GM21576 (cell line): ENCODE measurements around the gene ERMAP.

Experiments used
- ATAC-seq: cut with Tn5 transposase; IDR thresholded peaks from one replicate; pipeline ENCODE4 v1.9.1; 2021; ENCODE audit warnings: mild to moderate bottlenecking, moderate library complexity; ENCODE audit not compliant: unreplicated experiment

Gene ERMAP, protein sequence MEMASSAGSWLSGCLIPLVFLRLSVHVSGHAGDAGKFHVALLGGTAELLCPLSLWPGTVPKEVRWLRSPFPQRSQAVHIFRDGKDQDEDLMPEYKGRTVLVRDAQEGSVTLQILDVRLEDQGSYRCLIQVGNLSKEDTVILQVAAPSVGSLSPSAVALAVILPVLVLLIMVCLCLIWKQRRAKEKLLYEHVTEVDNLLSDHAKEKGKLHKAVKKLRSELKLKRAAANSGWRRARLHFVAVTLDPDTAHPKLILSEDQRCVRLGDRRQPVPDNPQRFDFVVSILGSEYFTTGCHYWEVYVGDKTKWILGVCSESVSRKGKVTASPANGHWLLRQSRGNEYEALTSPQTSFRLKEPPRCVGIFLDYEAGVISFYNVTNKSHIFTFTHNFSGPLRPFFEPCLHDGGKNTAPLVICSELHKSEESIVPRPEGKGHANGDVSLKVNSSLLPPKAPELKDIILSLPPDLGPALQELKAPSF

DNA sequence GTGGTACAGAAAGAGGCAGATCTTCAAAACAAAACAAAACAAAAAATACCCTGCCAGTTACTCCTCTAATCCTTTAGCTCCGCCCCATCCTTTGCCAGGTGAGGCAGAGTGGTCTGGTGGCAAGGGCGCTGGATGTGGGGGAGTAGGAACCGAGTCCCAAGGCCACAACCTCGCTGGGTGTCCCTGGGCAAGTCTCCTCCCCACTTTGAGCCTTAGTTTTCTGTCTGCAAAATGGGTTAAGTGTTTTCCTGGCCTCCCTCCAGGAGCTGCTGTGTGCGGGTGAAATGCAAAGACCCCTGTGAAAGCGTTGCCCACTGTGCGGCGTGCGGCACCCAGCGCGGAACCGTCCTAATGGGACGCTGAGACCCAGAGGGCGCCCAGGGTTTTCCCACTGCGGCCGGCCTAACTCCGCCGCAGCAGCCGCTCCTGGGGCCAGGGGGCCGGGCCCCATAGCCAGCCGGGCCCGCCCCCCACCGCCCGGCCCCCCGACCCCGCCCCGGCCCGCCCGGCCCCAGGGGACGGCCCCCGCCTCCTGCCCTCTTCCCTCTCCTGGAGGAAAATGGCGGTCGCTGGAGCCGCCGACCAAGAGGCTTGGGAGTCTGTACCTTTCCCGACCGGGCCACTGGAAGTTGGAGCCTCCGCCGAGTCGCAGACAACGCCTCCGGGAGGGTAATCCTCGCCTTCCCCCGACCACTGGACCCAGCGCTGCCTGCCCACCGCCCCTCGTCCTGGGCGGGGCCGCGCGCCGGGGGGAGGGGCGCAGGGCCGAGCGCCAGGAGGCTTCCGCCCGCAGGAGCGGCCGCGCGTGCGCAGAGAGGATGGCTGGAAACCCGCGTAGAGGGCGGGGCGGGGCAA lies at the start of gene ERMAP, which contains the start of gene SVBP:
Gene ERMAP (plus strand): TSS at position 538 of the 855 bp plus-strand sequence. CDS start 13,327 bp downstream, outside the sequence.
Gene SVBP (minus strand): TSS at position 813 of the 855 bp plus-strand sequence. CDS start 853 bp downstream, outside the sequence.
- peak; percentile 75 for ATAC-seq

DNA sequence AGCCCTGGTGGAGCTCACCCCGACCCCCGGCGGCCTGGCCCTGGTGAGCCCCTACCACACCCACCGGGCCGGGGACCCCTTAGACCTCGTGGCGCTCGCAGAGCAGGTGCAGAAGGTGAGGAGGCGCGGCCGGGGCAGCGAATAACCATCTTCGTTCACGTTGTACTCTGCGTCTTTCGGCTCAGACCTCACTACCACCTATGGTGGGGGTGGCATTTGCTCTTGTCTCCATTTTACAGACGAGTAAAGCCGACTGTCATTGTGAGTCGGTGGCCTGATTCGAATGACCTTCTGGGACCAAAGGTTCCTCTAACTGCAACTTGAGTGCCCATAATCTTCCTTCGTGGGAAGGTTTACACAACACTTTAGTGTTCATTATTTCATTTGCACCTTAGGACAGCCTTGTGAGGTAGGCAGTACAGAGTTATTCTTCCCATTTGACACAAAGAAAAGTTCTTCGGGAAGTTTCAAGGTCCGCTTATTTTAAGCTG lies 49.4 kb upstream of the ERMAP start:
- peak; percentile 19 for ATAC-seq

DNA sequence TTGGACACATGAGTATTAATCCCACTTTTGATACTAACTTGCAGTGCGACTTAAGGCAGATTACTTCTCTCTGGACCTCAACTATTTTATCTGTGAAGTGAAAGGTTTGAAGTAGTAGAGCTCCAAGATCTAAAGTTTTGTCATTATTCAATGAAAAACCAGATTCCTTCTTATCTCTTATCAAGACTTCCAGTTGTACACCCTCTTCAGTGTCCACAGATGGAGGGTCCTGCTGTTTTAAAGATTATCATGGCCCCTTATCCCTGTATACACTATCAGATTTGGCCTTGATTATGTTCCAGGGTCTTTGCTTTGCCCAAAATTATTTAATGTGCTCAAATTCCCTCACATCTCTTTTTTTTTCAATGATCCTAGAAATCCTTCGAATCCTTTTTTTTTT lies 48.8 kb upstream of the ERMAP start:
- no peak for ATAC-seq

DNA sequence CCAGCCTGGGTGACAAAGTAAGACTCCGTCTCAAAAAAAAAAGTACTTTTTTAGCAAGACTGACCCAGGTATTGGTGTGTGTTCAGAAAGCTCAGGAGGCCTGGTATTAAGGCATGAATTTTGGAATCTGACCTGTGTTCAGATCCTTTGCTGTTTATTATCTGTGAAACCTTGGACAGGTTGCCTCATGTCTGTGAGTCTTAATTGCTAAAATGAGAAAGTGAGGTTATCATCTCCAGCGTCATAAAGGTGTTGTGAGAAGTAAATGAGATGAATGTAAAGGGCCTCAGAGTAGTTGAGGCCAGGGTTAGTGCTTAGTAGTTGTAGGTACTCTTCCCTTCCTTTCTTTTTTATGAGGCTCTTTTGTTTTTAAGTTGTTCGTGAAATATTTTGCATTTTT lies 47.1 kb upstream of the ERMAP start:
- no peak for ATAC-seq

DNA sequence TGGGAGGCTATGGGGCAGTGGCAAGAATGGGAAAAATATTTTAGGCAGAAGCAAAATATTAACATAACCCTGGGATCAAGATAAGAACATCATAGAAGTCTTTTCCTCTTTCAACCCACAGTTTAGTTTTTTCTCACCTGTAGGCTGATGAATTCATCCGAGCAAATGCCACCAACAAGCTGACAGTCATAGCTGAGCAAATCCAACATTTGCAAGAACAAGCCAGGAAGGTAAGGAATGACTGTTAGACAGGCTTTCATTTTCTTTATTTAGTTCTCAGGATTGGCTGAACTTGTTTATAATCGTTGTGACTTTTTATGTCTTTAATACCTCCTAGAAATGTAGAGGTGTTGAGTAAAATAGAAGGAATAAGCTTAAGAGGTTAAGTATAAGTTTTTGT lies 43.5 kb upstream of the ERMAP start:
- no peak for ATAC-seq

DNA sequence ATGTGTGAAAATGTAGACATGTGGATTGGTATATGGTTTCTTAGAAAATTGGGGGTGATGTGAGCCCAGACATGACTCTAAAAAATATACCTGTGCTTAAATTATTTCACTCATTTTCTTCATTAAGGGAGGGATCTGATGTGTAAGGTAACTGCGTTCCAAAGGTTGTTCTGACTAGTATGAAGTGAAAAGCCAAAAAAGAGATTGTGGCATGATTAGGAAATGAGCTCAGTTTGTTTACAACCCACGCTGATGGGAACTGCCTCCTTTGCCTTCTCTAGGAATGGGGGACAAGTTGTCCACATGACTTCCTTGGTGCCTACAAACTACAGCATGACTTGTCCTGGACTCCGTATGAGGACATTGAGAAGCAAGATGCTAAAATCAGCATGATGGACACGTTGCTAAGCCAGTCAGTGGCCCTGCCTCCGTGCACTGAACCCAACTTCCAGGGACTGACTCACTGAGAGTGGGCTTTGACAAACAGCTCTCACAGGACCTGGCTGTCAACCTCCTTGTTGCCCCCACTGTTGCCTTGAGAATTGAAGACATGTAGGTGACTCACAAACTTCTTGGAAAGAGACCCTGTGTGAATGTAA lies 41.9 kb upstream of the ERMAP start:
- no peak for ATAC-seq

DNA sequence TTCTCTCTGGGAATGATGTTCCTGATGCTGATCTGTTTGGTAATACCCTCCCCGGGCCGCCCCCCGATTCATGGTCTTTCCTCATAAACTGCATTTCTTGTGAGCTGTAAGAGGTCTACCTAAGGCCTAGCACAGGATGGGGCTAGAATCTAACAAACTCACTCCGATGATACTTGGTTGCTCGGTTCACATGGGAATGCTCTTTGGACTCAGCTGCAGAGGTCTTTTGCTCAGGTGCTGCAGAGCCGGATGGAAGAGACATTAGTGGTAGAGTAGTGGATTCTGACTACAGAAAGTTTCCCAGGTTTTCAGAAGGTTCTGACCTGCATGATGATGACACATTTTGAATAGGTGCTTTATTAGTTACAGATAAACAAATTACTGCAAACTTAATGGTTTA lies 40.4 kb upstream of the ERMAP start:
- ATAC-seq: no peak

DNA sequence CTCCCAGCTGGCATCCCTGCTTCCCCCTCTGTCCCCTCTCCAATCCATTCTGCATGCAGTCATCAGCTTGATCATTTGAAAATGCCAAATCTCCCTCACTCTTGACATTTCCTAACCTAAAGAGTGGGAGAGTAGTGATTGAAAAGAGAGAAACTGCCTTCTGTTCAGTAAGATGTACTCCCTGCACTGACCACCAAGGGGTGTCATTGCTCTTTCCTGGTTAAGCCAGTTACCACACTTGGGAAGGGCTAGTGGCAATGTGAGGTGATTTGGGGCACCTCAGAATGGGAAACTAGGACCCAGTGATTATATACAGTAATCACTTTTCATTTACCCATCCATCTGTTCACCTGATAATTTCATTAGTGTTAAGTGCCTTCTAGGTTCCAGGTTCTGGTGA lies 39.1 kb upstream of the ERMAP start:
- ATAC-seq: no peak

DNA sequence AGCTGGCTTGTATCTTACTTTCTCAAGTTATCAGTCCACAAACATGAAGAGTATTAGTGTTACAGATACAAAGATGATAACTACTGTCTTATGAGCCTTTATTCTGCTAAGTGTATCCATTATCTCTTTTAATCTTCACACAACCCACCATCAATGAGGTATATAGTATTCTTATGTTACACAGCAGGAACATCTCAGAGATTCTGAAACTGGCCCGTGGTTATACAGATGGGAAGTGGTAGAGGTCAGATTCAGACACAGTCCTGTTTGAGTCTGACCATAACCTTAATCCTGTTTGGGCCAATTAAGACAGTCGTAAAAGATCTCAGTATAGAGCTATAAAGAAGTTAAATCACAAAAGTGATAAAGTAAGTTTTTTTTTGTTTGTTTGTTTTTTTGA lies 37.2 kb upstream of the ERMAP start:
- no peak for ATAC-seq

DNA sequence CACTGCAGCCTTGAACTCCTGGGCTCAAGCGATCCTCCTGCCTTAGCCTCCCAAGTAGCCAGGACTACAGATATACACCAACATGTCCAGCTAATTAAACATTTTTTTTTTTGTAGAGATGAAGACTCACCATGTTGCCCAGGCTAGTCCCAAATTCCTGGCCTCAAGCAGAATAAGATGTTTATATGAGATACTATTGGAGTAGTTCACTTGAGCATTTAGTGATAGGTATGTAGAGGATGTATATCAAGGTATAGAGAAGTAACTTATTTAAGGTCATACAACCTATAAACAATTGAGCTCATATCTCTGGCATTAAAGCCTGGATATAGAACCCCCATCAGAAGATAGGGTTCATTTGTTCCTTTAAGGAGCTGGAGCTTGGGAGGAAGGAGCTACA lies 36.7 kb upstream of the ERMAP start:
- ATAC-seq: no peak

DNA sequence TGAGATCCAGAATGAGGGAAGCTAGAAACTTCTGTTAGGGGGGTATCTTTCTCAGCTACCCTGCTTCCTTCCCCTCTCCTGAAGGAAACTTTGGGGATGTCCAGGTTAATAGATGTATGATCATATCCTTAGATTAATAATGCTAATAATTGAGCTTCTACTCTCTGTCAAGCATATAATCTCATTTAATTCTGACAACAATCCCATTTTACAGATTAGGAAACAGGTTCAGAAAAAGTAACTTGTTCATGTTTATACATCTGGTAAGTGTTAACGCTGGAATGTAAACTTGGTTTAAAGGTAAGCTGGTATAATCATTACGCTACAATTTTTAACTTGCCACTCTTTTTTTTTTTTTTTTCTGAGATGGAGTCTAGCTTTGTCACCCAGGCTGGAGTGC lies 33.8 kb upstream of the ERMAP start:
- no peak for ATAC-seq

DNA sequence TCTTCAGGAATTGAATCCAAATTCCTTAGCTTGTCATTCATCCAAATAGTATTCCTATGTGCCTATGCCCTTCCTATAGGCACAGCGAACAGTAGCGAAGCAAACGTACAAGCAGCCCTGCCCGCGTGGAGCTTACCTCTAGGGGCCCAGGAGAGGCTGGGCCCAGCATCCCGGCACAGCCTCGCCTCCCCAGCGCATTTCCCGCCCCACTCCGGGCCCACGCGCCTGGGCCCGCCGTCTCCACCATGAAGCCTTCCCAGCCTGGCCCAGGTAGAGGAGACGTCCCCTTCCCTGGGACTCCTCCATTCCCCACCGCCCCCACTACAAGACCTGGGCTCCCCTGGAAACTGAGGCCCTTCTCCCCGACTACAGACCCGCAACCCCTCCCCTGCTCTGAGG lies 32.4 kb upstream of the ERMAP start:
- no peak for ATAC-seq

DNA sequence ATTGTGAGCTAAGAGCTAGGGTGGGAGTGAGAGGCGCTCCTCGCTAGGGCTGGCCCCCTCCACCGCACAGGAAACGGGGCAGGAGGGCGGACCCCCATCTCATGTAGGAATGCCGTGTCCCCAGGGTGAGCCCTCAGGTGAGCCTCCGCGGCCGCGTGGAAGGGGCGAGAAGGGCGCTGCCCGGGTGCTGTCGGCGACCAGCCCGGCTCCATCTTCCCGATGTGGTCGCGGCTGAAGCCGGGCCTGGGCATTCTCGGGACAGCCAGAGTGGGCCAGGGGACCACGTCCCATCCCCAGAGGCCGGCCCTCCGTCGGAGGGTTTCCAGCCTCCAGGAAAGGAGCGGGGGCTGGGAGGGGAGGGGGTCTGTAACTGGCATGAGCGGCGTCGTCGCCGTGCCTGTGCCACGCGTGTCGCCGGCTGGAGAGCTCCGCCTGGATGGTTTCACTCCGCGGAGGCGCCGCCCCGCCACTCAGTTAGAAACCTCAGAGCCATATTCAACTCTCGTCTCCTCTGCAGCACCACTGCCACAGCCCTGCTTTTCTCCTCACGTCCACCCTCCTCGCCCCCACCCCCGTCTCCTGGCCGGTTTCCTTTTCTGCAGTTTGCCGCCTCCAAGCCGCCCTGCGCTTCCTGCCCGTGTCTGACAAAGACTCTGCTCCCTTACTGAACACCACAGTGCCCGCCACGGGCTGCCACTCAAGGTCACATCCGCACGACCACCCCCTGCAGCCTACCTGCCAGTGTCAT lies 31.8 kb upstream of the ERMAP start, which contains the start of gene TMEM269:
Gene TMEM269 (plus strand): TSS at position 46 of the 748 bp plus-strand sequence. CDS start 4,903 bp downstream, outside the sequence.
- no peak for ATAC-seq

DNA sequence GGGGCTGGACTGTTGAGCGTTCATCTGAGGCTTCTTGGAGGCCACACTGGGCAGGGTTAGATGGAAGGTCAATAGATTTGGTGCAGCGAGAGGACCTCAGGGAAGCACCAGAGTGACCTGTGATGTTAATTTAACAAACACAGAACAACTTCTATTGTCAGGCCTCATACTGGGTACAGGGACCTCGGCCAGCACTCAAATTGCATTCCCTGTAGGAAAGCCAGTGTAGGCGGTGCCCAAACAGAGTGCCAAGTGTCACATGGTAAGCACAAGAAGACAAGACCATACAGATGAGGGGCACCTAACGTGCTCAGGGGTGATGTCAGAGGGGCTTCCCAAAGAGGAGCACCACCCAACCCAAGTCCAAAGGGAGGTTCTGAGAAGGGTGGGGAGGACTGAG lies 30.8 kb upstream of the ERMAP start:
- no peak for ATAC-seq

DNA sequence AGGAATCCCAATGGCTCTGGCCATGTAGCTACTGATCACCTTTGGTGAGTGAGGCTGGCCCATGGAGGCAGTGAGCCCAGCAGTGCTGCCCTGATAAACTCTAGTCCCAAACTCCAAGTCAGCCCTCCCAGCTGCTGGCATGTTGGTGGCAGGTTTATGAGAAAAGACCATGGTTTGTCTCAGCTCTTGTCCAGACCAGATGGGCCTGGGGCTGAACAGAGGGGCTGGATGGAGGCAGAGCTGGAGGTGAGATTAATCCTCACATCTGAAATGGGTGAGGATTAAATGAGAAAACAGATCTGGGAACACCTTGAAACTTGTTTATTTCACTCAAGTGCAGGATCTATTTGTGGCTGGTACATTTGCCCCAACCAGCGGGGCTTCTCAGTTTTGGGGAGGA lies 28.9 kb upstream of the ERMAP start:
- no peak for ATAC-seq

DNA sequence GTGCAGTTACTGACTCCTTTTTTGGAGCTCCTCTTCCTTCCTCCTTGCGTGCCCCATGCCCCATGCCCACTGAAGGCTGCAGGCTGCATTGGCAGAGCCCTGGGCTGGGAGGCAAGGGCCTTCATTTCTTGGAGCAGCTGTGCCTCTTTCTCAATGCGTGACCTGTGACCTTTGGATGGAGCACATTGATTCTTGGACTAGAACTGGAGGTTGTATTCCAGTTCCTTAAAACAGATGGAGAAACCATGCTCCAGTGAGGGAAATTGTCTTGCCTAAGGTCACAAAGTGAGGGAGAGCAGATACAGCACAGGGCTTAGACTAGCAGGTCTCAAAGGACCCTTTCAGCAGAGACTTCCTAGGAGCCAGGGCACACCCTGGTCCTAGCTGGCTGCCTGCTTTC lies 23.1 kb upstream of the ERMAP start:
- ATAC-seq: no peak

DNA sequence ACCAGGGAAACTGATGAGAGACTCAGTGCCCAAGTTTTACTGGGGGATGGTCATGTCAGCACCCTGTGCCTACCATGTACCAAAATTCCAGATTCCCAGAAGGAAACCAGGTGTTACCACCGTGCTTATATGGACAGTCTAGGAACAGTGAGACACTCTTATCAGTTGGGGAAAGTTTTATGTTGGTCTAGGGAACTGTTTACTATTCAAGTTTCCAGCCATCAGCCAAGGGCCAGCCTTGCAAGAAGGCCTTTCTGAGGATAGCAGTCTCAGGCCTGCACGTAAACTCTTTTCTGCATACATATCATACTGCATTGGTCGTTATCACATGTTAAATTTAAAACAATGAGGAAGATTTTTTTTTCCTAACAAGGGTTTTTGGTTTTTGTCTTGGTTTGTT lies 19.5 kb upstream of the ERMAP start:
- ATAC-seq: no peak

DNA sequence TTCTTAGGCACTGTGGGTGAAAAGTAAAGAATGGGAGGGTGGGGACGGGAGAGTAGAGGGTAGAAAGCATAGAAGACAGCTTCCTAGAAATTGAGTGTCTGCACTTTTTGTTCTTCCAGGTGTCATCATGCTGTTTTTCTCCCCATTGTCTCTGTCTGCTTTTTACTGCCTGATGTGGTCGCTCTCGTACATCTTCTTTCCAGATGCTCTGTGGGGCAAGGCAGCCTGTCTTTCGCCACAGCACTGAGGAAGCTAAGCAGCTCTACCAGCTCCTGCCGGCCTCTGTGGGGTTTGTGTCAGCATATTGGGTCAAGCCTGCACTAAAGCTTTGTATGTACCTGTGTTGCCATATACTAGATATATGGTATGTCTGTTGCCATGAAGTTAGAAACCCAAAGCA lies 18.9 kb upstream of the ERMAP start:
- ATAC-seq: no peak

DNA sequence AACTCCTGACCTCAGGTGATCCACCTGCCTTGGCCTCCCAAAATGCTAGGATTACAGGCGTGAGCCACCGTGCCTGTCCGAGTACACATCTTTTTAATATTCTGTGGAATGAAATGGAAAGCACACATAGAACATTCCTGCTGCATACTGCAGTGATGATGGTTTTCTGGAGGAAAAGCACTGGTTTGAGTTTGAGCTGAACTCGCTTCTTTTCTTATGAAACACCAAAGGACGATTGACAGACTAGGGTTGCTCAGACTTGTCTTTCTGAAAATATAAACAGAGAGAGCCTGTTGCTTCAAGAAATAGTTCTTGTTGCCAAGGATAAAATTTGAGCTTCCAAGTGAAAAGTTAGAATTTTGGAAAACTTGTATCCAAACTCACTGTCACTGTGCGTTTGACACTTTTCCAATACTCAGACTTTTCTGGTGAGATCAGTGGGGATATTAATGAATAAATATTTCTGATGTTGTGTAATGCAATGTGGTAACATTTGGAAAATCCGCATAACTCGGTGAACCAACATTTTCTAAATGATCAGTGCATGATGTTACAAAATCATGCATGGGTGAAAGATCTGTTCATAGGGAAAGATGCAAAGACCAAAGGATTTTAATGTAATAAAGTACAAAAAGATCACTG lies 15.0 kb upstream of the ERMAP start:
- no peak for ATAC-seq

DNA sequence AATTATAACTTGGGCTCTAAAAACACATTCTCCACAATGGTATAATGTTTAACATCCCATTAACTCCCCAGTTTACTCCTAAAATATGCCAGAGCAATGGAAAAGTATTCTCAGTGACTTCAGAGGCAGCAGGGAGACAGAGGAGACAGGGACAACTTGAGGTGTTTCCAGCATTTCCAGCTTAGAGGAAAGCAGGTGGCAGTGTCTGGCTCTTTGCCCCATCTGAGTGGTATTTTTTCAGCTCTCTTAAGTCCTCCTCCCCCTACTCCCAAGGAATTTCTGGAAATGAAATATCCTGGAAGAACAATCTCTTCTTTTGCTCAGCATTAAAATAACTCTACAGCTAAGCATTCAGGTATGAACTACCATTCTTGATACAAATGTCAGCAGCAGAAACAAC lies 10.8 kb upstream of the ERMAP start:
- no peak for ATAC-seq
